HG03108 (cell line): ENCODE measurements around the gene TCF15.
"Not testable (repeated sequence)": the region's sequence is repeated elsewhere in the genome, so short reads cannot be mapped to it uniquely, and the experiment has no call there.

Experiments used
- ATAC-seq: cut with Tn5 transposase; IDR thresholded peaks from one replicate; pipeline ENCODE4 v1.9.1; 2021; ENCODE audit warnings: moderate library complexity; ENCODE audit not compliant: unreplicated experiment

The TCF15 gene

GRCh38 chr20:642398-643174, 32.5 kb upstream of the TCF15 start:
- no peak for ATAC-seq

GRCh38 chr20:642013-642397, 31.9 kb upstream of the TCF15 start:
- ATAC-seq = not testable (repeated sequence)

- no peak for ATAC-seq
These were observed 31.4 kb upstream of the TCF15 start for GRCh38 chr20:641516-641875.

- ATAC-seq = no peak
These were observed 30.8 kb upstream of the TCF15 start for GRCh38 chr20:640674-641515.

GRCh38 chr20:638579-638978, 28.5 kb upstream of the TCF15 start:
- no peak for ATAC-seq

- ATAC-seq = no peak
These were observed 27.4 kb upstream of the TCF15 start for GRCh38 chr20:637559-637958.

- ATAC-seq = no peak
These were observed 25.8 kb upstream of the TCF15 start for GRCh38 chr20:635893-636338.

- ATAC-seq = no peak
These were observed 25.2 kb upstream of the TCF15 start for GRCh38 chr20:635028-635892.

- ATAC-seq = no peak
These were observed 24.2 kb upstream of the TCF15 start for GRCh38 chr20:634148-634925.

- no peak for ATAC-seq
These were observed 21.0 kb upstream of the TCF15 start for GRCh38 chr20:631101-631500.

GRCh38 chr20:626579-626978, 16.5 kb upstream of the TCF15 start:
- no peak for ATAC-seq

- ATAC-seq = no peak
These were observed 15.3 kb upstream of the TCF15 start for GRCh38 chr20:625360-625932.

- no peak for ATAC-seq
These were observed 13.6 kb upstream of the TCF15 start for GRCh38 chr20:623704-624103.

GRCh38 chr20:623021-623420, 12.9 kb upstream of the TCF15 start:
- no peak for ATAC-seq

- no peak for ATAC-seq
These were observed 12.1 kb upstream of the TCF15 start for GRCh38 chr20:622161-622560.

GRCh38 chr20:621125-621756, 11.1 kb upstream of the TCF15 start:
- ATAC-seq = no peak

GRCh38 chr20:620246-620645, 10.1 kb upstream of the TCF15 start:
- no peak for ATAC-seq

- no peak for ATAC-seq
These were observed 8.9 kb upstream of the TCF15 start for GRCh38 chr20:618980-619379.

- no peak for ATAC-seq
These were observed 8.0 kb upstream of the TCF15 start for GRCh38 chr20:617934-618690.
